Psoas muscle (tissue), 8 donors: ENCODE measurements around the gene MAN1A1. TPM values are rescaled to one million over a fixed set of nuclear protein-coding genes. Genes with fewer than 3 reads are reported as not detected.

Experiments used
- ATAC-seq, 4 donors: fragments of 200-7000 bp; cut with Tn5 transposase; one replicate each; pipeline ENCODE4 v1.9.1; 2020; ENCODE audit warnings: moderate library complexity in 3 of 4, mild to moderate bottlenecking in 2 of 4
- DNase-seq, 2 donors: peaks; one replicate each; pipeline ENCODE4 v3.0.0-alpha.2; 2020
- H3K27ac ChIP-seq: fragments of 200-600 bp; one replicate; pipeline ENCODE4 v1.8.0; 2022
- H3K27me3 ChIP-seq, 3 donors: fragments of 200-600 bp in 1 of 3; one replicate each; pipeline versions ENCODE4 v1.6.1 to v1.8.0; 2013 to 2022; ENCODE audit warnings: low read length in 2 of 3, mild to moderate bottlenecking in 2 of 3, moderate library complexity in 1 of 3; ENCODE audit not compliant: insufficient read depth in 3 of 3
- H3K36me3 ChIP-seq, 2 donors: fragments of 200-600 bp in 1 of 2; one replicate each; pipeline versions ENCODE4 v1.6.1 to v1.8.0; 2013 to 2022; ENCODE audit warnings: low read depth in 1 of 2, mild to moderate bottlenecking in 1 of 2, moderate library complexity in 1 of 2; ENCODE audit not compliant: insufficient read depth in 1 of 2
- H3K4me1 ChIP-seq: fragments of 200-600 bp; one replicate; pipeline ENCODE4 v1.8.0; 2022
- H3K4me3 ChIP-seq: fragments of 200-600 bp; one replicate; pipeline ENCODE4 v1.8.0; 2022; ENCODE audit warnings: mild to moderate bottlenecking
- H3K9me3 ChIP-seq: fragments of 200-600 bp; one replicate; pipeline ENCODE4 v1.8.0; 2022
- CTCF ChIP-seq: fragments of 200-600 bp; IDR thresholded peaks from one replicate; pipeline ENCODE4 v1.8.0; 2022; ENCODE audit warnings: antibody characterized with exemption
- WGBS, 3 donors: extraction: QIAGEN DNeasy Blood & Tissue Kit; methylation state at CpG; one replicate each; pipeline versions ENCODE4 v1.1.6 to v1.1.7; 2013; 5-methylcytosine and 5-hydroxymethylcytosine counted together
- intact Hi-C, 2 donors: fragments of 100-400 bp; cut with DNase I; formaldehyde crosslinking; loops; one replicate each; pipeline versions ENCODE4 v1.11.0 to v1.14.2; 2022
- polyA plus RNA-seq, 3 donors: library from polyadenylated mRNA; stranded (reverse); fragments of 200-250 nt; gene quantifications; one replicate each; pipeline ENCODE4 v1.2.3, GENCODE V29; 2013
- total RNA-seq, 4 donors: library from RNA; stranded (reverse); fragmentation: NEBNext Ultra II Directional in 2 of 4; extraction: Animal tissue kit (Norgen Biotek cat#: 25700) in 2 of 4; gene quantifications; one replicate each; pipeline versions ENCODE4 v1.2.1 to v1.2.4, GENCODE V29; 2021 to 2023
- donor health status: healthy with polysubstance abuse.
- donor health status: DM: no; HTN: no; CAD: no; lungs with moderate emphysema.
- donor health status: Bipolar disorder and iron deficiency.
- donor health status: healthy.
- donor health status: DM: yes; HTN: yes; CAD: no.
- donor health status: DM: no; HTN: no; CAD: no.
- donor health status: DM: no; HTN: no; CAD: no.
- donor health status: DM: yes; HTN: yes; CAD: no.

The MAN1A1 gene
- total and polyA plus RNA-seq, 7 donors: 3.7 to 14.6 (median 6.2) TPM

GRCh38 chr6:119182875-119183274 lies 166.7 kb downstream of the MAN1A1 start:
- 90 to 97% (median 93%) methylated on average over 2 of the region's 2 CpGs for WGBS, 3 donors
- ATAC-seq (no peak), DNase-seq (no peak)
- no peaks in the 10 kb centered on the region for H3K27me3 ChIP-seq
- no peaks in the 10 kb centered on the region for H3K9me3 ChIP-seq
- no peak overlapping the region for H3K4me3 ChIP-seq
- TF ChIP-seq CTCF: no peak
- H3K4me1 ChIP-seq: no peaks in the 10 kb centered on the region
- H3K27ac ChIP-seq: no peak overlapping the region
- intact Hi-C loops: no loop called here
- peaks cover 0 to 2% of the 10 kb centered on the region in 2 donors for H3K36me3 ChIP-seq

GRCh38 chr6:119182216-119182803 lies 167.3 kb downstream of the MAN1A1 start:
- 42 to 53% (median 47%) methylated on average over 2 of the region's 2 CpGs for WGBS, 3 donors
- ATAC-seq (no peak), DNase-seq (no peak)
- intact Hi-C loops: no loop called here
- Histone ChIP-seq H3K27me3 (no peaks in the 10 kb centered on the region), H3K36me3 (peaks cover 0 to 2% of the 10 kb centered on the region in 2 donors), H3K4me1 (no peaks in the 10 kb centered on the region), H3K9me3 (no peaks in the 10 kb centered on the region), H3K4me3 (no peak overlapping the region), H3K27ac (no peak overlapping the region)
- TF ChIP-seq CTCF: no peak

- H3K27me3 ChIP-seq: no peaks in the 10 kb centered on the region
- H3K4me3 ChIP-seq: no peak overlapping the region
- H3K9me3 ChIP-seq: no peaks in the 10 kb centered on the region
- no peak for TF ChIP-seq CTCF
- 88 to 95% (median 89%) methylated on average over 1 of the region's 1 CpG for WGBS, 3 donors
- ATAC-seq: no peak
- no peak overlapping the region for H3K27ac ChIP-seq
- peaks cover 0 to 2% of the 10 kb centered on the region in 2 donors for H3K36me3 ChIP-seq
- intact Hi-C loops: no loop called here
- no peaks in the 10 kb centered on the region for H3K4me1 ChIP-seq
- no peak for DNase-seq
Measured at GRCh38 chr6:119181046-119181445, 168.5 kb downstream of the MAN1A1 start.

GRCh38 chr6:119179842-119180241 lies 169.7 kb downstream of the MAN1A1 start:
- intact Hi-C loops: no loop called here
- H3K9me3 ChIP-seq: no peaks in the 10 kb centered on the region
- no peaks in the 10 kb centered on the region for H3K4me1 ChIP-seq
- 94% methylated on average over 3 of the region's 3 CpGs for WGBS, 3 donors
- peaks cover 0 to 2% of the 10 kb centered on the region in 2 donors for H3K36me3 ChIP-seq
- DNase-seq (no peak), ATAC-seq (no peak)
- TF ChIP-seq CTCF: no peak
- no peak overlapping the region for H3K27ac ChIP-seq
- H3K27me3 ChIP-seq: no peaks in the 10 kb centered on the region
- H3K4me3 ChIP-seq: no peak overlapping the region

- Histone ChIP-seq H3K27ac (no peak overlapping the region), H3K27me3 (no peaks in the 10 kb centered on the region), H3K9me3 (no peaks in the 10 kb centered on the region), H3K4me1 (no peaks in the 10 kb centered on the region), H3K4me3 (no peak overlapping the region), H3K36me3 (peaks cover 0 to 2% of the 10 kb centered on the region in 2 donors)
- intact Hi-C loops: no loop called here
- no peak for DNase-seq
- no peak for ATAC-seq
- 49 to 68% (median 59%) methylated on average over 1 of the region's 1 CpG for WGBS, 3 donors
- TF ChIP-seq CTCF: no peak
Measured at GRCh38 chr6:119179062-119179461, 170.5 kb downstream of the MAN1A1 start.
